SU-DHL-6 (cell line): ENCODE data around the gene TOGARAM2.

Experiments
- EZH2phosphoT487 ChIP-seq: fragments of 200-600 bp; sonication (generic), shearing (Covaris generic); conservative IDR thresholded peaks from 2 replicates; pipeline ENCODE4 v1.6.1; 2018; ENCODE audit warnings: mild to moderate bottlenecking, antibody characterized with exemption, low read length, moderate library complexity, mixed read lengths
- TF ChIP-seq, protein P1 (sequence below): fragments of 200-600 bp; sonication (generic); IDR thresholded peaks from one replicate; pipeline ENCODE4 v1.5.1; 2017; ENCODE audit warnings: antibody characterized with exemption, mild to moderate bottlenecking, low read length, moderate library complexity; ENCODE audit not compliant: insufficient read depth, poor library complexity, severe bottlenecking

DNA sequence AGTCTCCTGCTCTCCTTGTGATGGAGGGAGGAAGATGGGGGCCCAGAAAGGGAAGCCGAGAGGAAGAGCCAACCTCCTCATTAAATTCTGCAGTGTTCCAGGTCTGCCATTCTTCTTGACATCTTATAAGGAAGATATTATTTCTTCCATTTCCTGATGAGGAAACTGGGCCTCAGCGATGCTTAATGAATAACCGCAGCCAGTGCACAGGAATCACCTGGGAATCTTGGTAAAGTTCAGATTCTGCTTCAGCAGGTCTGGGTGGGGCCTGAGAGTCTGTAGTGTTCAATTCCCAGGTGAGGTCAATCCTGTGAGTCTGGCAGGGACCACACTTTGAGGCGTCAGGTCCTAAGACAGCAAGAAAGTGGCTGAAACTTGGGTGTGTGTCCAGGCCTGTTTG lies 75.9 kb downstream of the TOGARAM2 start:
- TF ChIP-seq, protein P1, sequence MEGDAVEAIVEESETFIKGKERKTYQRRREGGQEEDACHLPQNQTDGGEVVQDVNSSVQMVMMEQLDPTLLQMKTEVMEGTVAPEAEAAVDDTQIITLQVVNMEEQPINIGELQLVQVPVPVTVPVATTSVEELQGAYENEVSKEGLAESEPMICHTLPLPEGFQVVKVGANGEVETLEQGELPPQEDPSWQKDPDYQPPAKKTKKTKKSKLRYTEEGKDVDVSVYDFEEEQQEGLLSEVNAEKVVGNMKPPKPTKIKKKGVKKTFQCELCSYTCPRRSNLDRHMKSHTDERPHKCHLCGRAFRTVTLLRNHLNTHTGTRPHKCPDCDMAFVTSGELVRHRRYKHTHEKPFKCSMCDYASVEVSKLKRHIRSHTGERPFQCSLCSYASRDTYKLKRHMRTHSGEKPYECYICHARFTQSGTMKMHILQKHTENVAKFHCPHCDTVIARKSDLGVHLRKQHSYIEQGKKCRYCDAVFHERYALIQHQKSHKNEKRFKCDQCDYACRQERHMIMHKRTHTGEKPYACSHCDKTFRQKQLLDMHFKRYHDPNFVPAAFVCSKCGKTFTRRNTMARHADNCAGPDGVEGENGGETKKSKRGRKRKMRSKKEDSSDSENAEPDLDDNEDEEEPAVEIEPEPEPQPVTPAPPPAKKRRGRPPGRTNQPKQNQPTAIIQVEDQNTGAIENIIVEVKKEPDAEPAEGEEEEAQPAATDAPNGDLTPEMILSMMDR: no peak
- TF ChIP-seq EZH2phosphoT487: no peak
